ENCODE results near the gene KCNJ12. TPM values are rescaled to one million over a fixed set of nuclear protein-coding genes. Genes with fewer than 3 reads are reported as not detected.
"Not testable (repeated sequence)": the region's sequence is repeated elsewhere in the genome, so short reads cannot be mapped to it uniquely, and the experiment has no call there.

Gene KCNJ12
- total RNA-seq, 4 donors from 2014 or later = 1.5 to 3.2 (median 2.5) TPM

DNA sequence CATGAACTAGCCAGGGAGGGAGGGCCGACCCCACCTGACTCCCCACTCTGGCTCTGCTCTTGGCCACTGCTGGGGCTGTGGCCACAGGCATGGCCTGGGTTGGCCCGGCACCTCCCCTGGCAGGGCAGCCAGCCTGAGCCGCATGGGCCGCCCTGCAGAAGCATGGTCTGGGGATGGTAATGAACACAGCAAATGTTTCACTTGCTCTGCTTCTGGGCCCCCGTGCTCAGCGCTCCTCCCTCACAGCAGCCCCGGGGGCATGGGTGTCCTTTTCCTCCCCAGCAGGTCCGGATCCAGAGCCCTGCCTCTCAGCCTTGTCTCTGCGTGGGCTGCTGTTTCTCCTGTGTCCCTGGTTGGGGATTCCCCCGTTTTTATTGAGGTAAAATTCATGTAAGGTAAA lies 30.9 kb upstream of the KCNJ12 start:
- DNase-seq (ENCODE audit: low spot score) (no peak), ATAC-seq (ENCODE audit: low FRiP score) (no peak)
- no peak for TF ChIP-seq CTCF (IDR thresholded peaks at IDR 0.05)

DNA sequence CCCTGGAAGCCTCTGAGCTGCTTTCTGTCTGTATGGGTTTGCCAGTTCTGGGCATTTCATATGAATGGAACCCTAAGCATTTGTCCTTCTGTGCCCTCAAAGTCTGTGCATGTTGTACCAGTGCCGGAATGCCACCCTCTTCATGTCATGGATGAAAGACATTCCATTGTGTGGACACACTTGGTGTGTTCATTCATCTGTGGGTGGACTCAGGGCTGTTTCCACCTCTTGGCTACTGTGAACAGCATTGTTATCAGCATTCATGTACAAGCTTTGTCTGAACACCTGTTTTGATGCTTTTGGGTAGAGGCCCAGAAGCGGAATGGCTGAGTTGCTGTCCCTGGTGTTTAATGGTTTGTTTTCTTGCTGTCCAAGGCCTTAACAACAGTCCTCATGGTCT lies 30.1 kb upstream of the KCNJ12 start:
- not testable (repeated sequence) for ATAC-seq (ENCODE audit: low FRiP score); DNase-seq (ENCODE audit: low spot score)

- ATAC-seq (ENCODE audit: low FRiP score); DNase-seq (ENCODE audit: low spot score): not testable (repeated sequence)
Observed at GRCh38 chr17:21346651-21347250, 29.4 kb upstream of the KCNJ12 start.

GRCh38 chr17:21347660-21348059 lies 28.5 kb upstream of the KCNJ12 start:
- not testable (repeated sequence) for ATAC-seq (ENCODE audit: low FRiP score); DNase-seq (ENCODE audit: low spot score)

- not testable (repeated sequence) for DNase-seq (ENCODE audit: low spot score)
Observed at GRCh38 chr17:21348081-21348925, 27.9 kb upstream of the KCNJ12 start.

DNA sequence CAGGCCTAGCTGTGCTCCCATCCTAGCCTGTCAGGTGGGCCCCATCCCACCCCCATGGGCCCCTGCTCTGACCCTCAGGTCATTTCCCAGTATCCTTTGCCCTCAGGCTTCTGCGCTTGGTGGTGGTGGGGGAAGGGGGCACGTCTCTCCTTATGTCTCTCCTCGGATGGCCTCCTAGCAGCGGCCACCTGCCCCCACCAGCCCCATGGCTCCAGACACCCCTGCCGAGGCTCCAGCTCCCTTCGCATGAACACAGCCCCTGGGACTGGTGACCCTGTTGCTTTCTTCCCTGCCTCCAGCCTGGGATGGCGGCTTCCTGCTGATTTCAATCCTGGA lies 27.3 kb upstream of the KCNJ12 start:
- peak; percentile 1 for ATAC-seq (ENCODE audit: low FRiP score)
- not testable (repeated sequence) for DNase-seq (ENCODE audit: low spot score)

More at GRCh38 chr17:21348081-21348925, 27.9 kb upstream of the KCNJ12 start:
- peak; percentile 23 for ATAC-seq (ENCODE audit: low FRiP score)

DNA sequence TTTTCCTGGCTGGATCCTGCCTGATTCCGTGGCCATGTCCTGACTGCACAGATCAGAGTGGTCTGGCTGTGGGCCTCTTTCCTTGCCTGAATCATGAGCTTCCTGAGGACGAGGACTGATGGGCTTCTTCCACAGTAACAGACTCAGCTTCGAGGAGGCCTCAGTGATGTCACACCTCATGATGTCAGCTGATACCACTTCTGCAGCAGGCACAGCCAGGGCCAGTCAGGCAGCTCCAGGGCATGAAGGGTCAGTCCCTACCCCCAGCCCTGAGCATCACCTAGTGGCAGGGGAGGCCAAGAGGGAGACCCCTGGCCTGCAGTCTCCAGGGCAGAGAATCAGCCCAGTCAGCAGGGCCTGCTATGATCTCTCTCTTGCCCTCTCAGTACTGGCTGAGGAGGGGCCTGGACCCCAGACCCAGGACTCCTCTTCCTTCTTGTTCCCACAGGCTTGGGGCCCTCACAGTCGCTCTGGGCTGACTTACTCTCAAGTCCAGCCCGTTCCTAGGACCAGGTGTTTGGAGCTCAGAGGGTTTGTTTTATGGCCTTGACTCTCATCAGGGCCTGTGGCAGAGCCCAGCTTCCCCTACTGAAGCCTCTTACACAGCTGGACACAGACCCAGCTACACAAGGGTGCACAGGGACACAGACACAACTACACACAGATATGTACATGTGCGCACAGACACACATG lies 26.7 kb upstream of the KCNJ12 start:
- DNase-seq (ENCODE audit: low spot score); ATAC-seq (ENCODE audit: low FRiP score): not testable (repeated sequence)

GRCh38 chr17:21350495-21350894 lies 25.7 kb upstream of the KCNJ12 start:
- ATAC-seq (ENCODE audit: low FRiP score); DNase-seq (ENCODE audit: low spot score): not testable (repeated sequence)

- no peak for DNase-seq (ENCODE audit: low spot score)
Observed at GRCh38 chr17:21351366-21352065, 24.6 kb upstream of the KCNJ12 start.

More at GRCh38 chr17:21351366-21352065, 24.6 kb upstream of the KCNJ12 start:
- no peak for ATAC-seq (ENCODE audit: low FRiP score)
- no peak for TF ChIP-seq CTCF (IDR thresholded peaks at IDR 0.05)
